ENCODE data around the gene UBA5.

The UBA5 gene

GRCh38 chr3:132726341-132726823 is 66.3 kb downstream of the UBA5 start:
- Histone ChIP-seq H3K27ac (ENCODE audit: low read depth, low read length, poor library complexity, severe bottlenecking) (no peak overlapping the region), H4K20me1 (ENCODE audit: insufficient read depth, low read length) (no peaks in the 10 kb centered on the region), H3K9me2 (ENCODE audit: low read depth, low read length) (no peaks in the 10 kb centered on the region), H3K79me2 (ENCODE audit: insufficient read depth, low read length) (no peaks in the 10 kb centered on the region), H3K9ac (ENCODE audit: low read length) (no peak overlapping the region), H3K27me3 (ENCODE audit: insufficient read depth, low read length) (peaks cover 3% of the 10 kb centered on the region; the same call in 1 of the 2 replicates), H3K4me3 (ENCODE audit: low read depth, low read length, poor library complexity, severe bottlenecking) (no peak overlapping the region), H3K4me1 (ENCODE audit: insufficient read depth, low read length, severe bottlenecking) (peaks cover 13% of the 10 kb centered on the region), H3F3A (ENCODE audit: insufficient read depth, low read length) (no peaks in the 10 kb centered on the region), H3K4me2 (ENCODE audit: low read length) (no peak overlapping the region), H3K36me3 (ENCODE audit: insufficient read depth, low read length) (no peaks in the 10 kb centered on the region), H2AFZ (ENCODE audit: low read length) (no peak overlapping the region), H3K9me3 (ENCODE audit: low read length) (no peaks in the 10 kb centered on the region)
- TF ChIP-seq CTCF (IDR thresholded peaks at IDR 0.05; ENCODE audit: low read length) (peak; percentile 92), EZH2 (IDR thresholded peaks at IDR 0.05; ENCODE audit: borderline replicate concordance, low read length) (no peak)
